GM19099 (cell line): ENCODE results near the gene TMED10.

ENCODE experiments used
- POLR2A ChIP-seq: IDR thresholded peaks from 3 replicates; pipeline ENCODE4 v1.6.1; 2011; ENCODE audit warnings: low read depth; ENCODE audit not compliant: insufficient read length; ENCODE audit errors: extremely low read depth

TMED10 gene

DNA sequence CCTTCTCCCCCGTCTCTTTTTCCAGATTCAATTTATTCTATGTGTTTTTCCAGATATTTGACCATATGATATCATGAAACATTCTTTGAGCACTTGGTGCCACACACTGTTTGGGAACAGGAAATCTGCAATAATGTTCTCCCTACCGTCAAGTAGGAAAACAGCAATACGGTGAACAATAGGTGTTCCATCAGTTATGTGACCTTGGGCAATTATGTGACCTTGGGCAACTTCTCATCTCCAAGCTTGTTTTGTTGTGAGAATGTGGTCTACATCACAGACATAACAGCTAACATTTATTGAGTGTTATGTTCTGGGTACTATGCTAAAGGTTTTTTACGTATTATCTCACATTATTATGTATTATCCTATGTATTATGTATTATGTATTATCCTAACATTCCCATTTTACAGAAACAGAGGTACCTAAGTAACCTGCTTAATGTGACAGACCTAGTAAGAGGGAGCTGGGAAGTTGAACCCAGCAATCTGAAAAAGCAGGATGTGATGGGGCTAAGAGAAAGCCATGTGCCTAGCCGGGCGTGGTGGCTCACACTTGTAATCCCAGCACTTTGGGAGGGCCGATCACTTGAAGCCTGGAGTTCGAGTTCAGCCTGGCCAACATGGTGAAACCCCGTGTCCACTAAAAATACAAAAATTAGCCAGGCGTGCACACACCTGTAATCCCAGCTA is 48.4 kb downstream of the TMED10 start:
- no peak for TF ChIP-seq POLR2A

DNA sequence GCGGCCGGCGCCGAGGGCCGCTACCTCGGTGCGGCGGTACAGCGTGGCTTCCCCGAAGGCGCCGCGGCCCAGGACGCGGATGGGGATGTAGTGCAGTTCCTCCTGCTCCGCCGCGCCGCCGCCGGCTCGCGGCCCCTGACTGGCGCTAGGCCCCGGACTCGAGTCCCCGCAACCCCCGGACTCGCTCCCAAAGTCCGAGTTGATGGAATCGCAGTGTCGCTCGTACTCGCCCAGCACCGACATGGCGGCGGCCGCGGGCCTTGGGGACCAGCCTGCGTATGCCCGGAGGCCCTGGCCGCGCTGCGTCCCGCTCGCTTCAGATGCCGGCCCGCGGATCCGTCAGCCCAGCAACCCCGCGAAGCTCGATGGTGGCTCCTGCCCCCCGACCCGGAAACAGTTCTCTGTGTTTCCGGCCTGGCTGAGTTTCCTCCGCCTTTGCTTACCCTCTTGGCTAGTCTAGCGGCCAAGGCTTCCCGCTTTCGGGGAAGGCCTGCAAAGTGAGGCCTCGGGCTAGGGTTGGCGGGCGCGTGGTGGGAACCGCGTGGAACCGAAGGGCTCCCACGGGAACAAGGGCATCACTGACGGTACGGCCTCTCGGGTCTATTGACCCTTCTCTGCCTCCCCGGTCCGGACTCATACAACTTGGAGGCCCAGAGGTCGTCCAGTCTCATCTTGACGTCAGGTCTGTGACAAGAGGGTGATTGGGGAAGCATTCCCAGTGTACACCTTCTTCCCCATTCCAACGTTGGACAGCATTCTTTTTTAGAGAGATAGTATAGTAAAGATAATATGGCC is 49.5 kb downstream of the TMED10 start, which contains the start of gene NEK9:
Gene NEK9, minus strand, starts transcription at position 370 of the 795 bp plus-strand sequence. Its CDS starts 127 bp downstream, at position 243.
- TF ChIP-seq POLR2A: peak; percentile 94

- TF ChIP-seq POLR2A: no peak
These were observed 50.3 kb downstream of the TMED10 start for GRCh38 chr14:75126121-75126544.

DNA sequence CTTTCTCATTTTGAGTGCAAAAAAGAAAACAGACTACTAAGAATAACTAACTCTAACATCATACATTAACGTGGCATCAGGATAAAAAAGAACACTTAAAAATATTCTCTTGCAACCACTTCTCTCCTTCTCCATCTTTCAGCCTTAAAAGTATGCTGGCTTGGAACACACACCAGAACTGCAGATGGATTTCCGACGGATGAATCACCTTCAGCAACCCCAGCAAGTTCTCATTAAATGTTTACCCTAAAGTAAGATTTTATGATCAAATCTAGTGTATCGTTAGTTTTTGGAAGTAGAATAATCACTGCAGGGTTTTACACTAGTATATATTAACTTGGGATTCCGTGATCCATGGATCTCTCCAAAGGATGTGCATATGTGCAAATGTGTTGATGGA is 50.8 kb downstream of the TMED10 start:
- TF ChIP-seq POLR2A: no peak

DNA sequence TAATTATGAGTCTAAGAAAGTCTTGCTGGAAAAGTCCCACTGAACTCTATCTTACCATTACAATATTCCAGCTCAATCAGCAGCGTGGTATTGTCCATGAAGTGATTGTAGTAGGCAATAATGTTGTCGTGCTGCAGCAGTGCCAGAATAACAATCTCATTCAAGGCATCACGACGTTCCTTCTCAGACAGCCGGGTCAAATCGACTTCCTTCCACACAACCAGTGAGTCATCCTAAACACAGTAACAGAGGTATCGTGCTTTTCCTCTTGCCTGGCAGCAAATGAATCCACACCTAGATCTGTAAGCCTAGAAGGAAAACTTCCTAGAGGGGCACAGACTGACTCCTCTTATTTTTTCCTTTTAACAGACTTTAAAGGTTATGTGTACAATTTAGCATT is 52.4 kb downstream of the TMED10 start:
- no peak for TF ChIP-seq POLR2A

DNA sequence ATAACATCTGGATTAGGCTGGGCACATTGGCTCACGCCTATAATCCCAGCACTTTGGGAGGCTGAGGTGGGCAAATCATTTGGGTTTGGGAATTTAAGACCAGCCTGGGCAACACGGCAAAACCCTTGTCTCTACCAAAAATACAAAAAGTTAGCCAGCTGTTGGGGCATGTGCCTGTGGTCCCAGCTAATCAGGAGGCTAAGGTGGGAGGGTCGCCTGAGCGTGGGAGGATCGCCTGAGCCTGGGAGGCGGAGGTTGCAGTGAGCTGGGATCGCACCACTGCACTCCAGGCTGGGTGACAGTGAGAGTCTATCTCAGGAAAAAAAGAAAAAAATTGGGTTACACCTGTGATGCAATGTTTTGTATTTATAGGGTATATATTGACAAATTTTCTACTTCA is 54.9 kb downstream of the TMED10 start:
- TF ChIP-seq POLR2A: no peak

GRCh38 chr14:75120541-75121291 is 55.7 kb downstream of the TMED10 start:
- TF ChIP-seq POLR2A: no peak

DNA sequence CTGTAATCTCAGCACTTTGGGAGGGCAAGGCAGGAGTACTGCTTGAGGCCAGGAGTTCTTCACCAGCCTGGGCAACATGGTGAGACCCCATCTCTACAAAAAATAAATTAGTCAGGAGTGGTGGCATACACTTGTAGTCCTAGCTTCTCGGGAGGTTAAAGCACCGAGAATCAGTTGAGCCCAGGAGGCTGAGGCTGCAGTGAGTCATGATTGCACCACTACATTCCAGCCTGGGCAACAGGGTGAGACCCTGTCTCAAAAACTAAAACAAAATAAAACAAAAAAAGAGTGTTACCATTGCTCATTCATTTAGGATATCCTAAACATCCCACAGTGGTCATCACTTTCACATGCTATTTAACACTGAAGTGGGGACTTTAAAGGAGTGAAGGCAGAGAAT is 57.4 kb downstream of the TMED10 start:
- no peak for TF ChIP-seq POLR2A

- TF ChIP-seq POLR2A: no peak
These were observed 62.4 kb downstream of the TMED10 start for GRCh38 chr14:75113932-75114539.

DNA sequence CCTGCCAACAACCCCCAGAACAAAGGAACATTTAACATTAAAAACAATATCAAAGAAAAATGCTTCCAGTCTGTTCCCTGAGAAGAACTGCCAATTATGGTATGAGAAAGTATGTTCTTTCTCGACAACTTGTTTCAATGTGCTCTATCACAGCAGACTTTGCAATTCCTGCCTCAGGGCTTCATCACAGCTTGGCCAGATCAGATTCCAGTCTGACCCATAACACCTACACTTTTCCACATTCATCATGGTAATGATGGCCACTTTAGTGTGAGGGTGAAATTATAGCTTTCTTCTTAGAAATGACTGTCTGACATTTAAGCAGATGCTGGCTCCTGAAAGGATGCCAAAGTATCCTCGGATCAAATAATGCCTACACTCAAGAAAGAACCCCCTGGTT is 66.5 kb downstream of the TMED10 start:
- no peak for TF ChIP-seq POLR2A

DNA sequence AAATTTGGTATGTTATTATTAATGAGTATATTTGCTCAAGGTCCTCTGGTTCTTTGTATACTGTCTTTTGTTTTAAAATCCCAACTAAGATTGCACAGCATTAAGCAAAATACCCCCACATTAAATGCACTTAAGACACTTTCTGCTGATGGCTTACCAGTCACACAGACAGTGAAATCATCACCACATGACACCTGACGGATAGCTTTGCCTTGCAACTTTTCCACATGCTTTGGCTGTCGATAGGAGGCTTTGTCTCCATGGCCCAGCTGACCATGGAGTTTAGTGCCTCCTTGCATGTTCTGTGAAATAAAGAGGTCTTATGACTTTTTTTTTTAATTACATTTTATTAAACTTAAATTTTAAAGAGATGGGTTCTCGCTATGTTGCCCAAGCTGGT is 69.2 kb downstream of the TMED10 start:
- no peak for TF ChIP-seq POLR2A

DNA sequence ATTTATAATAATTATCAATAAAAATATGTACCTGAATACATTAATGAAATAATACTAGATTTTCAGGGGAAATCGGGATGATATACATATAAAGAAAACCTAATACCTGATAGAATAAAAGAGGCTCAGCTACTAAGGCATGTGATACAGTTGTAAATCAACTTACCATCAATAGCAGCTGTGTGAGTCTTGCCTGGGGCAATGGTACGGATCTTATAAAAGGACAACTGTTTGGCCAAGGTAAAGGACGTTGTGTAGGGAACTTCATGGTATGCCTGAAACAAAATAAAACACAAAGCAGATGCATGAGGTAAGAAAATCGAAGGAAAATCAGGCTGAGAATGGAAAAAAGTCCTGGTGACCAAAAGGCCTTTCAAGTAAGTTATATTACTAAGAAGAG is 74.9 kb downstream of the TMED10 start:
- no peak for TF ChIP-seq POLR2A

GRCh38 chr14:75098682-75099081 is 77.7 kb downstream of the TMED10 start:
- TF ChIP-seq POLR2A: no peak

DNA sequence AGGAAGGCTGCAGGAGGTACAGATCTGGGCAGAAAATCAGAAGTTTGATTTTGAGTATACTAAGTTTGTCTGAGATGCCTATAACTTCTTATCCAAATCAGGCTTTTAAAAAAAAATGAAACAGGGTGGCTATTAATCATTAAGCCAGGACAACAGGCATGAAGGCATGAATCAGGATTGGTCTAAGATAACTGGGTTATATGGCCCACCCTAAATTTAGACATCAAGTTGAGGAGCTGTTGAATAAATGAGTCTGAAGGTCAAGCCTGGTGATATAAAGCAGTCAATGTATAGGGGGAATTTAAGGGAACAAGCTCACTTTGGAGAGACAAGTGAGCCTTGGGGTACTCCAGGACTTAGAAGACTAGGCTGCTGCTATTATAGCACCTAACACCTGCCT is 78.2 kb downstream of the TMED10 start:
- TF ChIP-seq POLR2A: no peak

DNA sequence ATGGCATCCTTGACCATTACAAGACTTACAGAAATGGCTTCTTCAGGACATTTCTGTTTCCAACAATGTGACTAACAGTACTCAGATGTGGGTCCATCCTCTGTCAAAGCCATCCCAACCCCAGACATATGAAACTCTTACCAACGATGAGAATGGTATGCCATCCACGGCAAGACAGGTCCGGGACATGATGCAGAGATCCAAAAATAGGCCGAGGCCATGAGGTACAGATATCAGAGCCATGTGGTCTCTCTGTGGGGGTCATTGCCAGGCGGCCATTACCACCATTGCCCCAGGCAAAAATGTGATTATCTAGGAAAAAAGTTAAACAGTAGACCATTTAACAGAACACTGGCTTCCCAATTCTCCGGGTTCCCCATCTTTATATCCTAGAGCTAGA is 79.5 kb downstream of the TMED10 start:
- TF ChIP-seq POLR2A: no peak
